K562 (cell line): ENCODE data around the gene MALSU1. TPM values are rescaled to one million over a fixed set of nuclear protein-coding genes. Genes with fewer than 3 reads are reported as not detected.
A peak's percentile ranks its signal among the peaks of the same experiment; 100 is the strongest.

Experiments
- BRD4 ChIP-seq: fragments of 200-600 bp; sonication (generic); IDR thresholded peaks from 2 replicates; pipeline ENCODE4 v1.6.1; 2017; ENCODE audit warnings: inconsistent platforms
- CEBPZ ChIP-seq: fragments of 150-350 bp; IDR thresholded peaks from 2 replicates; pipeline ENCODE4 v1.6.1; 2014; ENCODE audit warnings: low read depth, mild to moderate bottlenecking, low read length, borderline replicate concordance
- NFE2 ChIP-seq: IDR thresholded peaks from 2 replicates; pipeline ENCODE4 v1.6.1; 2014; ENCODE audit warnings: antibody characterized with exemption, low read depth
- NKRF ChIP-seq: fragments of 450-650 bp; IDR thresholded peaks from 2 replicates; pipeline ENCODE4 v1.6.1; 2016; ENCODE audit warnings: borderline replicate concordance
- POLR3G ChIP-seq: IDR thresholded peaks from 2 replicates; pipeline ENCODE4 v1.6.1; 2011; ENCODE audit not compliant: insufficient read length, insufficient replicate concordance; ENCODE audit errors: extremely low read depth
- TCF15 ChIP-seq: fragments of 250-450 bp; sonication (Bioruptor Pico); IDR thresholded peaks from 2 replicates; pipeline ENCODE4 v1.8.0; 2022; ENCODE audit warnings: moderate library complexity, mild to moderate bottlenecking, inconsistent platforms
- ZBTB17 ChIP-seq: fragments of 450-650 bp; formaldehyde crosslinking; IDR thresholded peaks from 2 replicates; pipeline ENCODE4 v1.4.0; 2020; ENCODE audit warnings: mild to moderate bottlenecking
- ZBTB40 ChIP-seq, 2 experiments: fragments of 450-650 bp in 1 of 2; sonication (generic) in 1 of 2; formaldehyde crosslinking in 1 of 2; IDR thresholded peaks; 2 replicates each; pipeline versions ENCODE4 v1.7.1 to v1.9.0; 2016 to 2022; ENCODE audit warnings: inconsistent platforms in 1 of 2, mild to moderate bottlenecking in 1 of 2, missing genetic modification reagents in 1 of 2
- ZC3H8 ChIP-seq: fragments of 450-650 bp; IDR thresholded peaks from 2 replicates; pipeline ENCODE4 v1.6.1; 2017
- ZFP30 ChIP-seq: fragments of 250-450 bp; sonication (Bioruptor Pico); IDR thresholded peaks from 2 replicates; pipeline ENCODE4 v1.8.0; 2022; ENCODE audit warnings: moderate library complexity, mild to moderate bottlenecking, inconsistent platforms, borderline replicate concordance
- polyA plus RNA-seq, 8 experiments: library from polyadenylated mRNA; depleted of rRNA in 4 of 8; stranded (reverse) in 5 of 8; unstranded in 3 of 8; fragments of >200 nt; fragmentation: Nextera tagmentation in 2 of 8; fragmentation: Illumina TruSeq in 1 of 8; extraction: Ambion mirVana in 2 of 8; extraction: Trizol in 1 of 8; gene quantifications; 2 replicates each; pipeline versions ENCODE4 v1.2.1 to v1.2.3, GENCODE V29; 2011 to 2014; ENCODE audit warnings: inconsistent platforms in 1 of 8, missing spikeins in 1 of 8
- total RNA-seq, 7 experiments: library from RNA; depleted of rRNA in 6 of 7; stranded (reverse); fragments of >200 nt in 6 of 7; fragmentation: Illumina TruSeq in 2 of 7; extraction: Trizol in 2 of 7; gene quantifications; 2 replicates each; pipeline versions ENCODE4 v1.2.1 to v1.2.3, GENCODE V29; 2011 to 2021; ENCODE audit warnings: low replicate concordance in 1 of 7

The MALSU1 gene
- total and polyA plus RNA-seq, 9 of the 15 experiments (the other 6 are each of a cell fraction or from before 2014, with no cell fraction given) = 12.3 to 308 (median 81.2) TPM

- no peak for TF ChIP-seq CEBPZ
- TF ChIP-seq NKRF = peak; percentile 95
- no peak for TF ChIP-seq ZFP30 (CRISPR knock-in tag)
- TF ChIP-seq ZBTB17 = peak; percentile 22; the same call in 1 of the 2 replicates
- TF ChIP-seq TCF15 (CRISPR knock-in tag) = no peak
- no peak for TF ChIP-seq POLR3G
- TF ChIP-seq NFE2 = no peak
- no peak for TF ChIP-seq ZC3H8
- TF ChIP-seq ZBTB40 (IDR thresholded peaks at IDR 0.05) = peak; percentile 90
- TF ChIP-seq ZBTB40 (CRISPR knock-in tag; IDR thresholded peaks at IDR 0.05) = no peak
- no peak; the same call in 1 of the 2 replicates for TF ChIP-seq BRD4
Observed at GRCh38 chr7:23298885-23299769, at the start of gene MALSU1 (continued).
